Mammary epithelial cell (primary cell): Measurements from ENCODE around the gene PRDM12.

Source experiments
- CTCF ChIP-seq, 2 donors: IDR thresholded peaks in 1 of 2; conservative IDR thresholded peaks in 1 of 2; 2 replicates each; pipeline ENCODE4 v1.5.1; 2011 to 2012; ENCODE audit warnings: inconsistent platforms in 2 of 2, low read length in 2 of 2, mild to moderate bottlenecking in 2 of 2, control low read depth in 1 of 2, low read depth in 1 of 2; ENCODE audit not compliant: insufficient read depth in 1 of 2; ENCODE audit errors: extremely low read depth in 1 of 2
- EZH2 ChIP-seq: IDR thresholded peaks from 2 replicates; pipeline ENCODE4 v1.6.1; 2012; ENCODE audit warnings: low read length, inconsistent platforms, borderline replicate concordance

- TF ChIP-seq CTCF (conservative IDR thresholded peaks at IDR 0.05 in 1 of 2, IDR thresholded peaks at IDR 0.05 in 1 of 2; ENCODE audit: extremely low read depth in 1 of 2, insufficient read depth in 1 of 2, low read depth in 1 of 2, low read length in 2 of 2): no peak
- no peak for TF ChIP-seq EZH2
These were observed 25.7 kb downstream of the PRDM12 start for GRCh38 chr9:130689937-130690700.
